ENCODE measurements around the gene TMEM248. TPM values are rescaled to one million over a fixed set of nuclear protein-coding genes. Genes with fewer than 3 reads are reported as not detected.
A peak's percentile ranks its signal among the peaks of the same experiment; 100 is the strongest.
"Not testable (repeated sequence)": the region's sequence is repeated elsewhere in the genome, so short reads cannot be mapped to it uniquely, and the experiment has no call there.

Gene TMEM248, protein sequence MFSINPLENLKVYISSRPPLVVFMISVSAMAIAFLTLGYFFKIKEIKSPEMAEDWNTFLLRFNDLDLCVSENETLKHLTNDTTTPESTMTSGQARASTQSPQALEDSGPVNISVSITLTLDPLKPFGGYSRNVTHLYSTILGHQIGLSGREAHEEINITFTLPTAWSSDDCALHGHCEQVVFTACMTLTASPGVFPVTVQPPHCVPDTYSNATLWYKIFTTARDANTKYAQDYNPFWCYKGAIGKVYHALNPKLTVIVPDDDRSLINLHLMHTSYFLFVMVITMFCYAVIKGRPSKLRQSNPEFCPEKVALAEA
- total RNA-seq, result 10 to 100 TPM; 37.3 to 53.4 (median 46.0) TPM
- polyA plus RNA-seq, result 10 to 100 TPM; 10.2 to 28.5 TPM
- long read RNA-seq, donor 1, full-length matches to known transcripts, result 14 of 29 reads
- long read RNA-seq, donor 1, partial matches to known transcripts, result 15 of 29 reads
- long read RNA-seq, donor 1, other reads (novel, unspliced or antisense), result 0 of 29 reads
- long read RNA-seq, donor 2, full-length matches to known transcripts, result 20 of 41 reads
- long read RNA-seq, donor 2, partial matches to known transcripts, result 20 of 41 reads
- long read RNA-seq, donor 2, other reads (novel, unspliced or antisense), result 1 of 41 reads
- long read RNA-seq, donor 3, full-length matches to known transcripts, result 1 of 35 reads
- long read RNA-seq, donor 3, partial matches to known transcripts, result 14 of 35 reads
- long read RNA-seq, donor 3, other reads (novel, unspliced or antisense), result 20 of 35 reads

DNA sequence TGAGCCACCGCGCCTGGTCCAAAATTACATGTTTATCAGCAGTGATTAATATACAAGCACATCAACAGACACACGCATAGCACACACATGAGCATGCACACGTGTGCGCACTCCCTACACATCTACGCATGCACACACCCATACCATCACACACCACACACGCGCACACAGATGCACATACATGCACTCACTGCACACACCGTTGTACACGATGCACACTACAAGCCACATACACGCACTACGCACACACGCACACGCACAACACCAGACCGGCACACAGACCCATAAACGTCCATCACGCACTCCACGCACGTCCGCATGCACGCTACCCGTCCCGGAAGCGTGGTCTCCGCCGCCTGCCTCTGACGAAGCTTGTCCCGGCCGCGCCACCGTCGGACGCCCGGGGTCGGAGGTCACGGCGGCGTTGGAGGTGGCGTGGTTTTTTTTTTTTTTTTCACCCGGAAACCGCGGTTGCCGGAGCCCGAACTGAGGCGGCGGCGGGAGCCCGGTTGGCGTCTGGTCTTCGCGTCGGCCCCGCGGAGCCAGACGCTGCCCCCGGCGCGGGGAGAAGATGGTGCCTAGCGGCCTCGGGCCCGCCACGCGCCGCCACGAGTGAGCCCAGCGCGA is at the start of gene TMEM248:
Gene TMEM248 (plus strand): TSS at position 457 of the 627 bp plus-strand sequence. CDS start 20,641 bp downstream, outside the sequence.
- WGBS, 2 donors, result 1% methylated on average over 52 to 67 of the region's 67 CpGs
- peaks cover 0 to 27% (median 0%) of the 10 kb centered on the region in 9 donors for H3K36me3 ChIP-seq
- peak; percentile 94 to 98 (median 97) for ATAC-seq
- peaks cover 12 to 48% (median 35%) of the 10 kb centered on the region in 9 donors for H3K4me1 ChIP-seq
- TF ChIP-seq CTCF (IDR thresholded peaks at IDR 0.05), result no peak
- no peaks in the 10 kb centered on the region for H3K27me3 ChIP-seq
- H3K4me3 ChIP-seq, result peak within 1 kb of the TSS; percentile 78 to 99 (median 92)
- no peaks in the 10 kb centered on the region for H3K9me3 ChIP-seq
- peak; percentile 92 to 94 for DNase-seq
- H3K27ac ChIP-seq, result peak within 1 kb of the TSS; percentile 25 to 93 (median 80)
- intact Hi-C loops (cut with DNase I), result loop anchor here in 2 of 10 donors (5.0 to 10.0 kb wide), 2 partner anchors 71 to 74 kb away; partner anchors contain the start of genes SBDS (in 1 of the 2) and TYW1 (in 1 of the 2)

DNA sequence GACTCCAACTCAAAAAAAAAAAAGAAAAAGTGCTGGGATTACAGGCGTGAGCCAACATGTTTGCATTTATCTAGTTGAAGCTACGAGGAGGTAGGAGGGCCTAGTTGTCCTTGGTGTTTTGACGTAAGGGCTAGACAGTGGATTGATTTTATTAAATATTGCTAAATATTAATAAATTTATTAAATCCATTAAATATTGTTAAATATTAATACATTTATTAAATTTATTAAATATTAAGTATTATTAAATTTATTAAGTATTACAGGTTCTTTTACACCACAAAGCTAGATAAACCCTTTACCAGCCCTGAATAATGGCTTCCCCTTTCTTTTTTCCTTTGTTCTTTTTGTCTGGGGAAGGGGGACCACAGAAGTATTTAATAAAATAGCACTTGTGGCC is 47.5 kb upstream of the TMEM248 start:
- 92 to 98% methylated on average over 3 of the region's 3 CpGs for WGBS, 2 donors
- TF ChIP-seq CTCF (IDR thresholded peaks at IDR 0.05), result no peak
- H3K4me3 ChIP-seq, result no peak overlapping the region
- ATAC-seq (no peak), DNase-seq (no peak)
- no peaks in the 10 kb centered on the region for H3K9me3 ChIP-seq
- H3K4me1 ChIP-seq, result peaks cover 0 to 3% (median 0%) of the 10 kb centered on the region in 9 donors
- intact Hi-C loops (cut with DNase I), result no loop called here
- no peak overlapping the region for H3K27ac ChIP-seq
- H3K27me3 ChIP-seq, result no peaks in the 10 kb centered on the region
- H3K36me3 ChIP-seq, result peaks cover 0 to 8% (median 0%) of the 10 kb centered on the region in 9 donors

- no peak for TF ChIP-seq CTCF (IDR thresholded peaks at IDR 0.05)
- intact Hi-C loops (cut with DNase I), result no loop called here
- H3K9me3 ChIP-seq, result no peaks in the 10 kb centered on the region
- H3K27ac ChIP-seq, result no peak overlapping the region
- ATAC-seq (no peak), DNase-seq (no peak)
- no peaks in the 10 kb centered on the region for H3K27me3 ChIP-seq
- peaks cover 0 to 18% (median 0%) of the 10 kb centered on the region in 9 donors for H3K36me3 ChIP-seq
- H3K4me1 ChIP-seq, result peaks cover 0 to 3% (median 0%) of the 10 kb centered on the region in 9 donors
- H3K4me3 ChIP-seq, result no peak overlapping the region
- WGBS, 2 donors, result 95 to 97% methylated on average over 1 of the region's 1 CpG
Observed at GRCh38 chr7:66877577-66878300, 43.3 kb upstream of the TMEM248 start.

DNA sequence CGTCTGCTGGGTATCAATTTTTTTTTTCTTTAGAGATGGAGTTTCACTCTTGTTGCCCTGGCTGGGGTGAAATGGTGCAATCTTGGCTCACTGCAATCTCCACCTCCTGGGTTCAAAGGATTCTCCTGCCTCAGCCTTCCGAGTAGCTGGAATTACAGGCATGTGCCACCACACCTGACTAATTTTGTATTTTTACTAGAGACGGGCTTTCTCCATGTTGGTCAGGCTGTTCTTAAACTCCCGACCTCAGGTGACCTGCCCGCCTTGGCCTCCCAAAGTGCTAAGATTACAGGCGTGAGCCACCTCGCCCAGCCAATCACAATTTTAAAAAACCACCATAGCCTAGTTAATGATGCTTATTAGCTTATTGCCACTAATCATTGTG is 42.7 kb upstream of the TMEM248 start:
- H3K9me3 ChIP-seq; intact Hi-C loops (cut with DNase I); H3K4me1 ChIP-seq; ATAC-seq; H3K27ac ChIP-seq; DNase-seq; H3K27me3 ChIP-seq; H3K4me3 ChIP-seq: not testable (repeated sequence)
- H3K36me3 ChIP-seq, result peaks cover 0 to 18% (median 0%) of the 10 kb centered on the region in 9 donors
- 93 to 97% methylated on average over 7 of the region's 7 CpGs for WGBS, 2 donors

Data from heart right ventricle (tissue), 16 donors.